Measurements from ENCODE around the gene ATP9A.

GRCh38 chr20:51570739-51571459 lies 197.3 kb downstream of the ATP9A start:
- no peak for TF ChIP-seq CTCF (IDR thresholded peaks at IDR 0.05)
- TF ChIP-seq TAF1 (IDR thresholded peaks at IDR 0.05; ENCODE audit: borderline replicate concordance, low read depth, low read length) = no peak
- TF ChIP-seq EP300 (IDR thresholded peaks at IDR 0.05; ENCODE audit: borderline replicate concordance in 1 of 2, low read depth in 1 of 2, low read length in 1 of 2) = no peak
- TF ChIP-seq RFX5 (IDR thresholded peaks at IDR 0.05; ENCODE audit: low read length) = no peak
- TF ChIP-seq EZH2phosphoT487 (IDR thresholded peaks at IDR 0.05; ENCODE audit: borderline replicate concordance, low read depth) = no peak
- no peak for TF ChIP-seq REST (IDR thresholded peaks at IDR 0.05; ENCODE audit: low read depth, low read length)
- TF ChIP-seq POLR2AphosphoS5 (IDR thresholded peaks at IDR 0.05; ENCODE audit: low read depth, low read length) = no peak
- TF ChIP-seq GABPA (IDR thresholded peaks at IDR 0.05; ENCODE audit: low read depth) = no peak
- no peak for TF ChIP-seq USF2 (IDR thresholded peaks at IDR 0.05; ENCODE audit: borderline replicate concordance, low read depth, low read length)
